A549 (cell line): Measurements from ENCODE around the gene SCAMP2. TPM values are rescaled to one million over a fixed set of nuclear protein-coding genes. Genes with fewer than 3 reads are reported as not detected.

Experiments
- ATAC-seq, 2 experiments: fragments of 200-7000 bp in 1 of 2; fragments of >200 bp in 1 of 2; cut with Nextera tagmentation in 1 of 2; cut with Tn5 transposase in 1 of 2; 3 replicates each; pipeline versions ENCODE4 v1.8.0 to v1.9.1; 2018 to 2020; ENCODE audit warnings: mild to moderate bottlenecking in 1 of 2, moderate library complexity in 1 of 2
- CTCF ChIA-PET: fragments of 300-600 bp; sonication (Branson Sonifier 250); formaldehyde crosslinking; extraction: SDS; loops from one replicate; lab custom pipeline; 2021; ENCODE audit warnings: antibody characterized with exemption, inconsistent platforms; lab: Yijun Ruan, JAX
- POLR2A ChIA-PET: fragments of 350-600 bp; formaldehyde crosslinking; extraction: SDS; loops from one replicate; lab custom pipeline; 2021; ENCODE audit warnings: antibody characterized with exemption, inconsistent platforms; lab: Yijun Ruan, JAX
- DNase-seq, 2 experiments: peaks; one replicate each; pipeline versions ENCODE4 v3.0.0 to v3.0.0-alpha.2; 2011 to 2016; ENCODE audit warnings: low read depth in 1 of 2, low spot score in 1 of 2
- FAIRE-seq: peaks from 2 replicates; lab custom pipeline; 2011; peaks lifted over from hg19 to GRCh38; lab: Jason Lieb, UNC
- H3K27ac ChIP-seq, 2 experiments: fragments of >200 bp; sonication (Bioruptor Twin); formaldehyde crosslinking; 3 replicates each; pipeline ENCODE4 v1.5.1; 2016 to 2017
- H3K4me1 ChIP-seq: fragments of >200 bp; sonication (Bioruptor Twin); formaldehyde crosslinking; 3 replicates; pipeline ENCODE4 v1.6.1; 2016
- H3K4me2 ChIP-seq: fragments of >200 bp; sonication (Bioruptor Twin); formaldehyde crosslinking; 3 replicates; pipeline ENCODE4 v1.6.1; 2016
- H3K4me3 ChIP-seq: fragments of >200 bp; sonication (Bioruptor Twin); formaldehyde crosslinking; 3 replicates; pipeline ENCODE4 v1.5.1; 2016
- H3K9me3 ChIP-seq: fragments of >200 bp; sonication (Bioruptor Twin); formaldehyde crosslinking; 3 replicates; pipeline ENCODE4 v1.6.1; 2016
- ATOH8 ChIP-seq: fragments of 250-450 bp; sonication (Bioruptor Pico); IDR thresholded peaks from 2 replicates; pipeline ENCODE4 v1.5.0; 2020; ENCODE audit warnings: low read depth, mild to moderate bottlenecking, moderate library complexity
- BHLHE40 ChIP-seq: IDR thresholded peaks from 2 replicates; pipeline ENCODE4 v1.6.1; 2012; ENCODE audit warnings: low read depth, low read length, inconsistent platforms
- CBX8 ChIP-seq: fragments of 200-600 bp; sonication (generic); IDR thresholded peaks from 2 replicates; pipeline ENCODE4 v1.6.1; 2016
- CEBPB ChIP-seq, 2 experiments: fragments of >200 bp in 1 of 2; sonication (Bioruptor Twin) in 1 of 2; formaldehyde crosslinking in 1 of 2; IDR thresholded peaks; 2 replicates each; pipeline ENCODE4 v1.6.1; 2012 to 2016
- EHF ChIP-seq: fragments of 250-450 bp; sonication (Bioruptor Pico); IDR thresholded peaks from 2 replicates; pipeline ENCODE4 v1.5.0; 2020; ENCODE audit warnings: mild to moderate bottlenecking
- EHMT2 ChIP-seq: fragments of 200-600 bp; sonication (generic); IDR thresholded peaks from 2 replicates; pipeline ENCODE4 v1.6.1; 2016; ENCODE audit warnings: antibody characterized with exemption, low read depth, mild to moderate bottlenecking, moderate library complexity
- ELK1 ChIP-seq: fragments of 150-350 bp; IDR thresholded peaks from 2 replicates; pipeline ENCODE4 v1.6.1; 2014; ENCODE audit warnings: low read depth, mild to moderate bottlenecking, low read length
- ESRRA ChIP-seq: fragments of 150-350 bp; IDR thresholded peaks from 2 replicates; pipeline ENCODE4 v1.6.1; 2014; ENCODE audit warnings: mild to moderate bottlenecking, low read length, borderline replicate concordance
- FOSL2 ChIP-seq, 2 experiments: fragments of 450-650 bp in 1 of 2; fragments of >200 bp in 1 of 2; sonication (Bioruptor Twin) in 1 of 2; formaldehyde crosslinking; IDR thresholded peaks; 2 replicates each; pipeline versions ENCODE4 v1.5.0 to v1.6.1; 2016 to 2020; ENCODE audit warnings: mild to moderate bottlenecking in 1 of 2, moderate library complexity in 1 of 2
- FOXS1 ChIP-seq: fragments of 250-450 bp; sonication (Bioruptor Pico); IDR thresholded peaks from 2 replicates; pipeline ENCODE4 v1.5.0; 2020; ENCODE audit warnings: mild to moderate bottlenecking, moderate library complexity
- HDAC2 ChIP-seq: fragments of 200-600 bp; sonication (generic); IDR thresholded peaks from 2 replicates; pipeline ENCODE4 v1.6.1; 2016
- HEYL ChIP-seq: fragments of 250-450 bp; sonication (Bioruptor Pico); IDR thresholded peaks from 2 replicates; pipeline ENCODE4 v1.8.0; 2021; ENCODE audit warnings: mild to moderate bottlenecking, moderate library complexity
- HMGXB4 ChIP-seq: fragments of 250-450 bp; sonication (Bioruptor Pico); IDR thresholded peaks from 2 replicates; pipeline ENCODE4 v1.5.0; 2021; ENCODE audit warnings: mild to moderate bottlenecking, moderate library complexity, borderline replicate concordance
- HOXA7 ChIP-seq: fragments of 250-450 bp; sonication (Bioruptor Pico); IDR thresholded peaks from 2 replicates; pipeline ENCODE4 v1.5.0; 2020; ENCODE audit warnings: mild to moderate bottlenecking, moderate library complexity
- HOXB5 ChIP-seq: fragments of 250-450 bp; sonication (Bioruptor Pico); IDR thresholded peaks from 2 replicates; pipeline ENCODE4 v1.5.0; 2020; ENCODE audit warnings: mild to moderate bottlenecking, moderate library complexity
- JUN ChIP-seq, 2 experiments: fragments of >200 bp; sonication (Bioruptor Twin); formaldehyde crosslinking; IDR thresholded peaks; 2 replicates in 1 of 2; 3 replicates in 1 of 2; pipeline ENCODE4 v1.6.1; 2016 to 2017
- JUNB ChIP-seq: fragments of >200 bp; sonication (Bioruptor Twin); formaldehyde crosslinking; IDR thresholded peaks from 2 replicates; pipeline ENCODE4 v1.6.1; 2016
- KDM1A ChIP-seq: fragments of 200-600 bp; sonication (generic); IDR thresholded peaks from 2 replicates; pipeline ENCODE4 v1.6.1; 2016; ENCODE audit warnings: low read depth, mild to moderate bottlenecking
- NPAS2 ChIP-seq: fragments of 250-450 bp; sonication (Bioruptor Pico); IDR thresholded peaks from 2 replicates; pipeline ENCODE4 v1.8.0; 2022; ENCODE audit warnings: mild to moderate bottlenecking, moderate library complexity, borderline replicate concordance
- PBX3 ChIP-seq: IDR thresholded peaks from 2 replicates; pipeline ENCODE4 v1.6.1; 2012
- PHF8 ChIP-seq: fragments of 200-600 bp; sonication (generic); IDR thresholded peaks from 2 replicates; pipeline ENCODE4 v1.6.1; 2016; ENCODE audit warnings: low read depth, mild to moderate bottlenecking, antibody characterized with exemption, moderate library complexity, borderline replicate concordance
- POLR2AphosphoS2 ChIP-seq: conservative IDR thresholded peaks from 2 replicates; pipeline ENCODE4 v1.6.1; 2012; ENCODE audit warnings: low read length, improper control_type of control experiment, inconsistent platforms
- RAD21 ChIP-seq, 2 experiments: fragments of >200 bp in 1 of 2; sonication (Bioruptor Twin) in 1 of 2; formaldehyde crosslinking in 1 of 2; IDR thresholded peaks in 1 of 2; conservative IDR thresholded peaks in 1 of 2; 2 replicates in 1 of 2; 3 replicates in 1 of 2; pipeline ENCODE4 v1.6.1; 2012 to 2018; ENCODE audit warnings: inconsistent platforms in 1 of 2
- RARB ChIP-seq: fragments of 250-450 bp; sonication (Bioruptor Pico); IDR thresholded peaks from 2 replicates; pipeline ENCODE4 v1.8.0; 2021; ENCODE audit warnings: mild to moderate bottlenecking, moderate library complexity
- RCOR1 ChIP-seq: fragments of 150-350 bp; IDR thresholded peaks from 2 replicates; pipeline ENCODE4 v1.6.1; 2014; ENCODE audit warnings: antibody characterized with exemption, low read length, low read depth
- RNF2 ChIP-seq: fragments of 200-600 bp; sonication (generic); IDR thresholded peaks from 2 replicates; pipeline ENCODE4 v1.6.1; 2016; ENCODE audit warnings: low read depth, mild to moderate bottlenecking, antibody characterized with exemption, moderate library complexity, borderline replicate concordance
- SMC3 ChIP-seq: fragments of >200 bp; sonication (Bioruptor Twin); formaldehyde crosslinking; IDR thresholded peaks from 3 replicates; pipeline ENCODE4 v1.6.1; 2018; ENCODE audit warnings: inconsistent platforms
- SREBF2 ChIP-seq: fragments of 450-650 bp; IDR thresholded peaks from 2 replicates; pipeline ENCODE4 v1.6.1; 2014; ENCODE audit warnings: mild to moderate bottlenecking, moderate library complexity
- TP53 ChIP-seq: fragments of 250-450 bp; sonication (Bioruptor Pico); IDR thresholded peaks from 2 replicates; pipeline ENCODE4 v1.5.0; 2021; ENCODE audit warnings: mild to moderate bottlenecking, moderate library complexity
- ZC3H11A ChIP-seq: fragments of 450-650 bp; IDR thresholded peaks from 2 replicates; pipeline ENCODE4 v1.6.1; 2014; ENCODE audit warnings: antibody characterized with exemption, mild to moderate bottlenecking
- ZFP36 ChIP-seq: fragments of 450-650 bp; IDR thresholded peaks from 2 replicates; pipeline ENCODE4 v1.6.1; 2014; ENCODE audit warnings: borderline replicate concordance; ENCODE audit not compliant: partially characterized antibody
- ZNF302 ChIP-seq: fragments of 250-450 bp; sonication (Bioruptor Pico); IDR thresholded peaks from 2 replicates; pipeline ENCODE4 v1.9.0; 2021; ENCODE audit warnings: inconsistent platforms, mild to moderate bottlenecking, moderate library complexity
- ZSCAN20 ChIP-seq: fragments of 250-450 bp; sonication (Bioruptor Pico); IDR thresholded peaks from 2 replicates; pipeline ENCODE4 v1.8.0; 2022; ENCODE audit warnings: mild to moderate bottlenecking, moderate library complexity
- WGBS: methylation state at CpG from one replicate; pipeline ENCODE4 v1.1.6; 2017; ENCODE audit errors: missing lambda C conversion rate; 5-methylcytosine and 5-hydroxymethylcytosine counted together
- polyA plus RNA-seq, 4 experiments: library from polyadenylated mRNA; depleted of rRNA in 3 of 4; stranded (reverse); fragments of >200 nt; fragmentation: RNase III in 1 of 4; extraction: RNeasy Plus Mini Kit Qiagen cat#74134 plus additional on column Dnase treatment in 1 of 4; gene quantifications; 2 replicates in 3 of 4; 3 replicates in 1 of 4; pipeline ENCODE4 v1.2.3, GENCODE V29; 2011 to 2017

SCAMP2 gene
- polyA plus RNA-seq, 2 of the 4 experiments (the other 2 are of a cell fraction): 41.5 to 128 TPM

GRCh38 chr15:74913041-74913440 lies 39.9 kb upstream of the SCAMP2 start:
- no peaks in the 10 kb centered on the region for H3K4me1 ChIP-seq
- H3K27ac ChIP-seq: no peak overlapping the region
- ATAC-seq (no peak), FAIRE-seq (no peak), DNase-seq (no peak)
- TF ChIP-seq ZNF302 (no peak), HEYL (no peak), NPAS2 (CRISPR knock-in tag) (no peak), HOXA7 (CRISPR knock-in tag) (no peak), RNF2 (no peak), PHF8 (no peak), PBX3 (no peak), EHMT2 (no peak), ATOH8 (CRISPR knock-in tag) (no peak), FOSL2 (IDR thresholded peaks at IDR 0.05) (no peak), FOSL2 (CRISPR knock-in tag; IDR thresholded peaks at IDR 0.05) (no peak), BHLHE40 (no peak), RCOR1 (no peak), JUNB (no peak), HOXB5 (CRISPR knock-in tag) (no peak), CBX8 (no peak), ZSCAN20 (CRISPR knock-in tag) (no peak)
- ChIA-PET POLR2A (no interaction called here), CTCF (interaction anchor here (0.6 to 3.8 kb wide), 5 partner anchors 10 to 38 kb away, joined by 3 to 22 read pairs (median 7); no protein-coding TSS in a partner anchor)
- H3K9me3 ChIP-seq: no peaks in the 10 kb centered on the region
- WGBS: 88% methylated on average over 9 of the region's 9 CpGs
- H3K4me2 ChIP-seq: no peak overlapping the region
- no peak overlapping the region for H3K4me3 ChIP-seq

GRCh38 chr15:74908635-74909034 lies 35.5 kb upstream of the SCAMP2 start:
- CTCF ChIA-PET: interaction anchor here (0.6 to 5.2 kb wide), 3 partner anchors 42 to 138 kb away, joined by 4 to 36 read pairs (median 4); no protein-coding TSS in a partner anchor

GRCh38 chr15:74907163-74907870 lies 34.2 kb upstream of the SCAMP2 start:
- FAIRE-seq (no peak), DNase-seq (no peak), ATAC-seq (peak; percentile 15 to 21)
- ChIA-PET POLR2A (interaction anchor here (0.5 to 1.7 kb wide), 14 partner anchors 10 to 297 kb away, joined by 3 to 31 read pairs (median 6); partner anchors contain the start of genes COX5A, MPI, PPCDC and RPP25), CTCF (interaction anchor here (1.6 to 5.2 kb wide), 4 partner anchors 10 to 80 kb away, joined by 4 to 36 read pairs (median 8); no protein-coding TSS in a partner anchor)
- Histone ChIP-seq H3K4me1 (peaks cover 13% of the 10 kb centered on the region), H3K9me3 (no peaks in the 10 kb centered on the region), H3K4me2 (peak overlapping the region; percentile 95), H3K27ac (peak overlapping the region; percentile 92), H3K4me3 (peak overlapping the region; percentile 78)
- WGBS: 63% methylated on average over 8 of the region's 8 CpGs
- TF ChIP-seq HMGXB4: no peak
- no peak for TF ChIP-seq ZC3H11A
- no peak for TF ChIP-seq POLR2AphosphoS2
- no peak for TF ChIP-seq ELK1
- TF ChIP-seq EHF: no peak
- TF ChIP-seq HDAC2: no peak
- no peak for TF ChIP-seq RCOR1
- TF ChIP-seq TP53: no peak
- TF ChIP-seq ZFP36: no peak
- TF ChIP-seq CEBPB (IDR thresholded peaks at IDR 0.05): no peak
- no peak for TF ChIP-seq JUN (IDR thresholded peaks at IDR 0.05)
- TF ChIP-seq FOSL2 (IDR thresholded peaks at IDR 0.05): no peak
- TF ChIP-seq FOSL2 (CRISPR knock-in tag; IDR thresholded peaks at IDR 0.05): no peak
- no peak for TF ChIP-seq ESRRA

More at GRCh38 chr15:74908635-74909034, 35.5 kb upstream of the SCAMP2 start:
- H3K4me1 ChIP-seq: peaks cover 13% of the 10 kb centered on the region
- no peak overlapping the region for H3K27ac ChIP-seq
- DNase-seq (no peak), FAIRE-seq (no peak), ATAC-seq (no peak)
- no peak overlapping the region for H3K4me2 ChIP-seq
- no peaks in the 10 kb centered on the region for H3K9me3 ChIP-seq
- POLR2A ChIA-PET: no interaction called here
- TF ChIP-seq PHF8: no peak
- TF ChIP-seq FOXS1 (CRISPR knock-in tag): no peak
- TF ChIP-seq SMC3: no peak
- TF ChIP-seq RARB (CRISPR knock-in tag): no peak
- TF ChIP-seq SREBF2: no peak
- no peak for TF ChIP-seq RAD21 (conservative IDR thresholded peaks at IDR 0.05 in 1 of 2, IDR thresholded peaks at IDR 0.05 in 1 of 2)
- no peak for TF ChIP-seq KDM1A
- WGBS: 81% methylated on average over 4 of the region's 4 CpGs
- H3K4me3 ChIP-seq: no peak overlapping the region
